ACC112 (cell line): ENCODE measurements around the gene VEGFB.
A peak's percentile ranks its signal among the peaks of the same experiment; 100 is the strongest.

ENCODE experiments used
- H2AFZ ChIP-seq: fragments of 200-600 bp; sonication (generic); one replicate; pipeline ENCODE4 v1.6.0; 2017; ENCODE audit warnings: antibody characterized with exemption, low read length; ENCODE audit not compliant: unreplicated experiment
- H3K27ac ChIP-seq: fragments of 200-600 bp; sonication (generic); 2 replicates; pipeline ENCODE4 v1.5.1; 2014; ENCODE audit warnings: low read depth, mild to moderate bottlenecking, antibody characterized with exemption, low read length, moderate library complexity
- H3K27me3 ChIP-seq: fragments of 200-600 bp; sonication (generic); 2 replicates; pipeline ENCODE4 v1.6.1; 2014; ENCODE audit warnings: mild to moderate bottlenecking, antibody characterized with exemption, low read length, moderate library complexity, mixed read lengths; ENCODE audit not compliant: insufficient read depth
- H3K36me3 ChIP-seq: fragments of 200-600 bp; sonication (generic); 2 replicates; pipeline ENCODE4 v1.6.1; 2016; ENCODE audit warnings: mild to moderate bottlenecking, antibody characterized with exemption, low read length, moderate library complexity, mixed read lengths; ENCODE audit not compliant: insufficient read depth
- H3K4me1 ChIP-seq: fragments of 200-600 bp; sonication (generic); one replicate; pipeline ENCODE4 v1.6.1; 2016; ENCODE audit warnings: low read length, mixed read lengths; ENCODE audit not compliant: insufficient read depth, unreplicated experiment, control insufficient read depth
- H3K4me3 ChIP-seq: fragments of 200-600 bp; sonication (generic); 2 replicates; pipeline ENCODE4 v1.5.1; 2014; ENCODE audit warnings: mild to moderate bottlenecking, low read depth, low read length
- H3K79me2 ChIP-seq: fragments of 200-600 bp; sonication (generic); one replicate; pipeline ENCODE4 v1.6.0; 2016; ENCODE audit warnings: low read length; ENCODE audit not compliant: control insufficient read depth, unreplicated experiment, insufficient read depth

The VEGFB gene

DNA sequence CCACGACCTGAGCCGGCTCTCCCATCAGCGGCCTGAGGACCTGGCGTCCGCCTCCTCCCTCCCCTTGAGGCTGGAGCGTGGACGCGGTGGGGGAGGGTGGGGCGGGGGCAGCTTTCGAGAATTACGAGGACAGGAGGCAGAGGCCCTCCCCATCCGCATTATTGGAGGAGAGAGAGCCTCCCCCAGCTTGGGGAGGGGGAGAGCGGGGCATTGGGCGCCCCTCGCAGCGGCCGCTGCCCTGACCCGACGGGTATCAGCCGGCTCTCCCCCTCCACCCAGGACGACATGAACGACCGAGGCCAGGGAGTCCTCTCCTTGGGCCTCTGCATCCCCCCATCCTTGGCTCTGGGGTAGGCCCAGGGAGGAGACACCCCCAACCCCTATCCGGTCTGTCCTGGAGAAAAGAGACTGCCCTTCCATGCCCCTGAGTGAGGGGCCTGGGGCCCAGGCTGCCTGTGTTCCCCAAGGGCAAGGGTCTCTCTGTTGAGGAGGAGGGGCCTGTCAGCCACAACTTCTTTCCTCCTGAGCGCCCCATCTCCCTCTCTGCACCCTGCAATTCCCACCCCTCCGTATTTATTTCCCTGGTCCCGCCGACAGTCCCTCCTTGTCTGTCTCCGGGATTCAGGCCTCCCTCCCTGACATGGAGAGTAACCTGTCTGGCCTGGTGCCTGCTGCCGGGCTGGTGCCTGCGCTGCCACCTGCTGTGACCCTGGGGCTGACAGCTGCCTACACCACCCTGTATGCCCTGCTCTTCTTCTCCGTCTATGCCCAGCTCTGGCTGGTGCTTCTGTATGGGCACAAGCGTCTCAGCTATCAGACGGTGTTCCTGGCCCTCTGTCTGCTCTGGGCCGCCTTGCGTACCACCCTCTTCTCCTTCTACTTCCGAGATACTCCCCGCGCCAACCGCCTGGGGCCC lies 51.8 kb downstream of the VEGFB start:
- Histone ChIP-seq H3K4me1 (no peaks in the 10 kb centered on the region), H3K27me3 (peaks cover 9% of the 10 kb centered on the region), H2AFZ (no peak overlapping the region), H3K4me3 (peak overlapping the region; percentile 82), H3K79me2 (peaks cover 12% of the 10 kb centered on the region), H3K36me3 (no peaks in the 10 kb centered on the region), H3K27ac (0 out of 2 replicates have a peak overlapping the region, but pooled peaks have one; percentile 92)

DNA sequence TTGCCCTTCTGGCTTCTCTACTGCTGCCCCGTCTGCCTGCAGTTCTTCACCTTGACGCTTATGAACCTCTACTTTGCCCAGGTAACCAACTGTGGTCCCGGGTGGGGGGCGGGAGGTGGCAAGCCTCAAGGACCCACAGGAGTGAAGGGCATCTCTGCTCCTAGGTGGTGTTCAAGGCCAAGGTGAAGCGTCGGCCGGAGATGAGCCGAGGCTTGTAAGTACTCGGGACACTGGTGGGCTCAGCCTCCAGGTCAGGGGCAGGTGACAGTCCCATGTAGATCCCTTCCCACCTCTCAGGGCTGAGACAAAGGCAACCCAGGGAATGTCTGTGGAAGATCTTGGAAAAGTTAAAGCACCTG lies 52.4 kb downstream of the VEGFB start:
- Histone ChIP-seq H2AFZ (no peak overlapping the region), H3K27me3 (peaks cover 16% of the 10 kb centered on the region), H3K4me3 (peak overlapping the region; percentile 82; the same call in 1 of the 2 replicates), H3K79me2 (peaks cover 12% of the 10 kb centered on the region), H3K27ac (no peak overlapping the region), H3K4me1 (no peaks in the 10 kb centered on the region), H3K36me3 (no peaks in the 10 kb centered on the region)

DNA sequence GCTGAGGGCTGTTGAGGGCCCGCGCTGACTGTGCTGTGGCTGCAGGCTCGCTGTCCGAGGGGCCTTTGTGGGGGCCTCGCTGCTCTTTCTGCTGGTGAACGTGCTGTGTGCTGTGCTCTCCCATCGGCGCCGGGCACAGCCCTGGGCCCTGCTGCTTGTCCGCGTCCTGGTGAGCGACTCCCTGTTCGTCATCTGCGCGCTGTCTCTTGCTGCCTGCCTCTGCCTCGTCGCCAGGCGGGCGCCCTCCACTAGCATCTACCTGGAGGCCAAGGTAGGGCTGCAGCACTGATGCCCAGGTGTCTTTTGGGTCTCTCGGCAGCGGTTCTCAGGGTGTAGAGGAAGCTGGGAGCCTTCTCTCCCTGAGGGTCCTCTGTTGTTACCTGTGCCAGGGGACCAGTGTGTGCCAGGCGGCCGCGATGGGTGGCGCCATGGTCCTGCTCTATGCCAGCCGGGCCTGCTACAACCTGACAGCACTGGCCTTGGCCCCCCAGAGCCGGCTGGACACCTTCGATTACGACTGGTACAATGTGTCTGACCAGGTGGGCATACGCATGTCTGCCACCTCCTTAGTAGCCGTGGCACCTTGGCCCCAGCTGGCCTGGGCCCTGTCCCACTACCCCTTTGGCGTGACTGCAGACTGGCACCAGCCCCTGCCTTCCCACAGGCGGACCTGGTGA lies 53.4 kb downstream of the VEGFB start:
- no peak overlapping the region for H2AFZ ChIP-seq
- peaks cover 26% of the 10 kb centered on the region for H3K27me3 ChIP-seq
- no peaks in the 10 kb centered on the region for H3K4me1 ChIP-seq
- no peak overlapping the region for H3K27ac ChIP-seq
- no peaks in the 10 kb centered on the region for H3K36me3 ChIP-seq
- peaks cover 12% of the 10 kb centered on the region for H3K79me2 ChIP-seq
- H3K4me3 ChIP-seq, result no peak overlapping the region

DNA sequence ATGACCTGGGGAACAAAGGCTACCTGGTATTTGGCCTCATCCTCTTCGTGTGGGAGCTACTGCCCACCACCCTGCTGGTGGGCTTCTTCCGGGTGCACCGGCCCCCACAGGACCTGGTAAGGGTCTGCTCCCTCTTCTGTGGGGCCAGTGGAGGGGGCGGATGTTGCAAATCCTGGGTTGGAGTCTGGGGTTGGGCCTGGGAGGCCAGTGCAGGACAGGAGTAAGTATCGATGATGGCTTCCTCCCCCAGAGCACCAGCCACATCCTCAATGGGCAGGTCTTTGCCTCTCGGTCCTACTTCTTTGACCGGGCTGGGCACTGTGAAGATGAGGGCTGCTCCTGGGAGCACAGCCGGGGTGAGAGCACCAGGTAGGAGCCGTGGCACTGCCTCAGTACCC lies 54.0 kb downstream of the VEGFB start:
- Histone ChIP-seq H2AFZ (no peak overlapping the region), H3K36me3 (no peaks in the 10 kb centered on the region), H3K4me1 (no peaks in the 10 kb centered on the region), H3K4me3 (no peak overlapping the region), H3K27ac (no peak overlapping the region), H3K27me3 (peaks cover 31% of the 10 kb centered on the region), H3K79me2 (peaks cover 7% of the 10 kb centered on the region)
